ENCODE measurements around the gene AJM1.

AJM1 gene

GRCh38 chr9:136854842-136855460 is 12.7 kb downstream of the AJM1 start:
- TF ChIP-seq CTCF (IDR thresholded peaks at IDR 0.05; ENCODE audit: low read depth, low read length, missing control alignments): no peak
- in situ Hi-C loops (cut with HindIII; ENCODE audit: low pct_ligation_motif_present, low sequenced_read_pairs): no loop called here
- no peaks in the 10 kb centered on the region for H3K27me3 ChIP-seq (replicated peaks)
- H3K4me3 ChIP-seq (ENCODE audit: low read depth, low read length): no peak overlapping the region
- H3K27ac ChIP-seq: no peak overlapping the region
- no peak for DNase-seq
- H3K36me3 ChIP-seq (replicated peaks): peaks cover 16% of the 10 kb centered on the region

GRCh38 chr9:136855461-136856078 is 13.3 kb downstream of the AJM1 start:
- Histone ChIP-seq H3K27me3 (replicated peaks) (no peaks in the 10 kb centered on the region), H3K27ac (no peak overlapping the region), H3K36me3 (replicated peaks) (peaks cover 14% of the 10 kb centered on the region), H3K4me3 (ENCODE audit: low read depth, low read length) (no peak overlapping the region)
- in situ Hi-C loops (cut with HindIII; ENCODE audit: low pct_ligation_motif_present, low sequenced_read_pairs): no loop called here
- no peak for DNase-seq
- TF ChIP-seq CTCF (IDR thresholded peaks at IDR 0.05; ENCODE audit: low read depth, low read length, missing control alignments): no peak

GRCh38 chr9:136856079-136856476 is 13.8 kb downstream of the AJM1 start:
- no peak for TF ChIP-seq CTCF (IDR thresholded peaks at IDR 0.05; ENCODE audit: low read depth, low read length, missing control alignments)
- Histone ChIP-seq H3K36me3 (replicated peaks) (peaks cover 14% of the 10 kb centered on the region), H3K27ac (no peak overlapping the region), H3K4me3 (ENCODE audit: low read depth, low read length) (no peak overlapping the region), H3K27me3 (replicated peaks) (no peaks in the 10 kb centered on the region)
- in situ Hi-C loops (cut with HindIII; ENCODE audit: low pct_ligation_motif_present, low sequenced_read_pairs): no loop called here
- DNase-seq: no peak

GRCh38 chr9:136856541-136857141 is 14.4 kb downstream of the AJM1 start:
- in situ Hi-C loops (cut with HindIII; ENCODE audit: low pct_ligation_motif_present, low sequenced_read_pairs): no loop called here
- no peak for DNase-seq
- H3K4me3 ChIP-seq (ENCODE audit: low read depth, low read length): no peak overlapping the region
- TF ChIP-seq CTCF (IDR thresholded peaks at IDR 0.05; ENCODE audit: low read depth, low read length, missing control alignments): no peak
- H3K27me3 ChIP-seq (replicated peaks): no peaks in the 10 kb centered on the region
- H3K27ac ChIP-seq: no peak overlapping the region
- H3K36me3 ChIP-seq (replicated peaks): peaks cover 15% of the 10 kb centered on the region

GRCh38 chr9:136857166-136857565 is 14.9 kb downstream of the AJM1 start:
- no peak for TF ChIP-seq CTCF (IDR thresholded peaks at IDR 0.05; ENCODE audit: low read depth, low read length, missing control alignments)
- in situ Hi-C loops (cut with HindIII; ENCODE audit: low pct_ligation_motif_present, low sequenced_read_pairs): no loop called here
- DNase-seq: no peak
- no peak overlapping the region for H3K4me3 ChIP-seq (ENCODE audit: low read depth, low read length)
- H3K36me3 ChIP-seq (replicated peaks): peaks cover 20% of the 10 kb centered on the region
- no peaks in the 10 kb centered on the region for H3K27me3 ChIP-seq (replicated peaks)
- no peak overlapping the region for H3K27ac ChIP-seq
